ENCODE measurements around the gene AKAP9.
"Not testable (repeated sequence)": the region's sequence is repeated elsewhere in the genome, so short reads cannot be mapped to it uniquely, and the experiment has no call there.

AKAP9 gene

GRCh38 chr7:92072708-92073107 is 132.0 kb downstream of the AKAP9 start:
- DNase-seq: no peak

- DNase-seq: no peak
Measured at GRCh38 chr7:92075455-92076158, 134.9 kb downstream of the AKAP9 start.

- no peak for DNase-seq
Measured at GRCh38 chr7:92076509-92076908, 135.8 kb downstream of the AKAP9 start.

- not testable (repeated sequence) for DNase-seq
Measured at GRCh38 chr7:92083922-92084321, 143.3 kb downstream of the AKAP9 start.

- no peak for DNase-seq
Measured at GRCh38 chr7:92088266-92088665, 147.6 kb downstream of the AKAP9 start.

GRCh38 chr7:92092210-92092609 is 151.5 kb downstream of the AKAP9 start:
- DNase-seq: no peak

GRCh38 chr7:92095380-92095779 is 154.7 kb downstream of the AKAP9 start:
- DNase-seq: no peak

- no peak for DNase-seq
Measured at GRCh38 chr7:92100534-92100933, 159.9 kb downstream of the AKAP9 start.

GRCh38 chr7:92102862-92103261 is 162.2 kb downstream of the AKAP9 start:
- DNase-seq: not testable (repeated sequence)

- no peak for DNase-seq
Measured at GRCh38 chr7:92108821-92109220, 168.2 kb downstream of the AKAP9 start.

- no peak for DNase-seq
Measured at GRCh38 chr7:92110857-92111256, 170.2 kb downstream of the AKAP9 start.

GRCh38 chr7:92115821-92116220 is 175.2 kb downstream of the AKAP9 start:
- DNase-seq: no peak

GRCh38 chr7:92116949-92117348 is 176.3 kb downstream of the AKAP9 start:
- DNase-seq: no peak

GRCh38 chr7:92119213-92119759 is 178.6 kb downstream of the AKAP9 start:
- no peak for DNase-seq

GRCh38 chr7:92121681-92122080 is 181.0 kb downstream of the AKAP9 start:
- no peak for DNase-seq

GRCh38 chr7:92131093-92131492 is 190.4 kb downstream of the AKAP9 start:
- no peak for DNase-seq

- DNase-seq: no peak
Measured at GRCh38 chr7:92131764-92132330, 191.2 kb downstream of the AKAP9 start.

- no peak for DNase-seq
Measured at GRCh38 chr7:92133133-92133736, 192.6 kb downstream of the AKAP9 start.

- DNase-seq: peak; percentile 44
Measured at GRCh38 chr7:92133737-92134270, 193.1 kb downstream of the AKAP9 start.

GRCh38 chr7:92134271-92135051 is 193.8 kb downstream of the AKAP9 start, which contains the start of gene CYP51A1:
Gene CYP51A1, minus strand, starts transcription at chr7:92134477. Its CDS starts 113 bp downstream, at chr7:92134364.
- DNase-seq: peak; percentile 92

GRCh38 chr7:92135052-92135889 is 194.6 kb downstream of the AKAP9 start:
- no peak for DNase-seq

- DNase-seq: no peak
Measured at GRCh38 chr7:92137557-92137956, 196.9 kb downstream of the AKAP9 start.
